Measurements from ENCODE around the gene PIH1D2. TPM values are rescaled to one million over a fixed set of nuclear protein-coding genes. Genes with fewer than 3 reads are reported as not detected.

Gene PIH1D2, protein sequence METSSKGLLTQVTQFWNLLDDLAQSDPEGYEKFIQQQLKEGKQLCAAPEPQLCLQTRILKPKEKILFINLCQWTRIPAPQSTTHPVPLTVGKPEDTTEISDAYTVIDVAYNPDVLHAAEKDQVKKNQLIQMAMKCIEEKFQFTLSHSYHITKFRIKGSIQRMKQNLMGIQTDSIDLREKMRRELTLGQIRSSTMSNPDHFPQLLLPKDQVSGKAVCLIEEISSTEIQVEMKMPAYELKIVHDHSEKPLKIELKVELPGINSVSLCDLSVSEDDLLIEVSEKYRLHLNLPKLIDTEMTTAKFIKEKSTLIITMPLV
- total RNA-seq (2021; fragmentation: NEBNext Ultra II Directional; extraction: Animal tissue kit (Norgen Biotek cat#: 25700)), result 0.73 and 0.86 TPM in 2 replicates
- 0.53 TPM in 2 replicates for polyA plus RNA-seq (2011; rRNA removed)
- 0.74 TPM for polyA plus RNA-seq (2011; cell fraction: cytosol; rRNA removed)
- 0.33 TPM for polyA plus RNA-seq (2011; cell fraction: nucleus; rRNA removed)
- polyA plus RNA-seq (2012, experiment 1 of 2), result 0.46 to 1.2 TPM (median 0.92 TPM) in 4 replicates
- polyA plus RNA-seq (2012, experiment 2 of 2), result not detected
- 0.49 TPM for polyA plus RNA-seq (2013, experiment 1 of 2)
- 0.83 TPM for polyA plus RNA-seq (2013, experiment 2 of 2)
- polyA minus RNA-seq (2011; rRNA and poly(A)+ RNA removed), result 0.83 and 0.98 TPM in 2 replicates
- not detected for polyA minus RNA-seq (2011; cell fraction: cytosol; rRNA and poly(A)+ RNA removed)
- 0.70 TPM for polyA minus RNA-seq (2011; cell fraction: nucleus; rRNA and poly(A)+ RNA removed)
- long read RNA-seq, experiment 1, result 0 reads
- long read RNA-seq, experiment 2, partial matches to known transcripts, result 0 of 2 reads
- long read RNA-seq, experiment 2, other reads (novel, unspliced or antisense), result 1 of 2 reads

DNA sequence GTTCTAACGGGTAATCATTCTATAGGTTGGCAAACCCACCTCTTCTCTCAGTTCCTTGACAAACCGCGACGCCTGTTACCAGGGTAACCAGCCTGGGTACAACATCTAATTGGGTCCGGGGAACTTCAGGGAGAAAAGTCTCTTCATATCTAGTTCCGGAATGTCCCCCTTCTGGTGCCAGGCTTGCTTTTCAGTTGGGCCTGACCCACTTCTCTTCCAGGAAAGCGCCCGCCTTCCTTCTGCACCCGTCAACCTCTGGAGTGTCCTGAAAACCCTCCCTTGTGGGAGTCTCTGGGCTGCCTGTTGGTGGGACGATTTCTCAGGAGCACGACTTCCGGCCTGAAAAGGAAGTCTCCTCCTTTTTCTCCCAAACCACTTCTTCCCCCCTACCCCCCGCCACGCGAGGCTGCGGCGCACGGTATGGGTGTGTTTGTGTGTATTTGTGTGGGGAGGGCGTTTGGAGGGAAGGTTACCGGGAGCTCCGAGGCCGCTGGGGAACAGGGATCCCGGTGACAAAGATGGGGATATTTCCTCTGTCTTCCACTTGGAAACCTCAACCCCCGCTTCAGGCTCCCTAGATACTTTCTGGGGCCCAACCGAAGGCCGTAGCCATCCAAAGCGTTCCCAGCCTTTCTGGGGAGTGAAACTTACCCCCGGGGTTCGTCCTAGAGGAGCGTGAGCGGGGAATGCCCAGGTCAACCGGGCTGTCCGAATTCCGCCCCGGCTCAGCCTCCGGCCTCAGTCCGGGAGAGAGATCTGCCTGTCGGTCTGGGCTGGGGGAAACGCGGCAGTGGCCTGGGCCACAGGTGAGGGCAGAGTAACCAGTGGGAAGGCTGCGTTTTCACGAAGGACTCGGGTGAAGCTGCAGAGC is at the start of gene PIH1D2, which contains the start of gene NKAPD1:
Gene PIH1D2 (minus strand): TSS at position 77 of the 871 bp plus-strand sequence. CDS start 843 bp downstream, outside the sequence.
Gene NKAPD1 (plus strand): TSS at position 359 of the 871 bp plus-strand sequence. CDS start 1,276 bp downstream, outside the sequence.
- Histone ChIP-seq H3K23me2 (ENCODE audit: low read depth, low read length) (peaks cover 4% of the 10 kb centered on the region), H2BK5ac (ENCODE audit: low read depth, low read length) (peak within 1 kb of the TSS; percentile 86), H3K27ac (ENCODE audit: low read depth, low read length) (peak within 1 kb of the TSS; percentile 95), H3K4ac (replicated peaks; ENCODE audit: insufficient read length, low read depth, low read length) (no peak within 1 kb of the TSS), H2BK15ac (ENCODE audit: low read length) (no peak within 1 kb of the TSS), H3K14ac (ENCODE audit: insufficient read length) (no peak within 1 kb of the TSS), H2BK12ac (ENCODE audit: low read depth, low read length) (peak within 1 kb of the TSS; percentile 71), H3K9me3 (ENCODE audit: insufficient read depth in 2 of 2, low read depth in 1 of 2, low read length in 1 of 2) (no peaks in the 10 kb centered on the region), H3K4me3 (ENCODE audit: extremely low read depth in 1 of 4, insufficient read depth in 2 of 4, low read depth in 3 of 4, low read length in 4 of 4) (peak within 1 kb of the TSS; percentile 95 to 98 (median 97)), H3K27me3 (replicated peaks in 1 of 4; ENCODE audit: control insufficient read depth in 3 of 4, extremely low read depth in 1 of 4, insufficient read depth in 3 of 4, low read length in 3 of 4) (no peaks in the 10 kb centered on the region), H3K18ac (ENCODE audit: extremely low read depth, low read length) (no peak within 1 kb of the TSS), H4K5ac (ENCODE audit: insufficient read length, low read depth, low read length) (peak within 1 kb of the TSS; percentile 63), H3K4me1 (replicated peaks in 1 of 4; ENCODE audit: control insufficient read depth in 3 of 4, insufficient read depth in 4 of 4, low read length in 3 of 4) (no peaks in the 10 kb centered on the region; a peak in 1 of 7 replicates), H3K56ac (replicated peaks; ENCODE audit: insufficient read length, low read depth, low read length) (no peak within 1 kb of the TSS), H3K79me2 (ENCODE audit: control insufficient read depth in 1 of 2, insufficient read depth in 2 of 2, low read length in 2 of 2) (peaks cover 4 to 10% of the 10 kb centered on the region in 2 experiments), H4K20me1 (replicated peaks in 1 of 2; ENCODE audit: control insufficient read depth in 1 of 2, insufficient read depth in 2 of 2, low read length in 2 of 2) (peaks cover 0 to 3% of the 10 kb centered on the region in 2 experiments), H3K9ac (replicated peaks in 1 of 4; ENCODE audit: extremely low read depth in 1 of 4, low read depth in 3 of 4, low read length in 3 of 4) (peak within 1 kb of the TSS; percentile 76 to 96 (median 90)), H3K23ac (ENCODE audit: insufficient read length) (no peak within 1 kb of the TSS), H2BK20ac (ENCODE audit: low read length) (no peak within 1 kb of the TSS), H4K91ac (replicated peaks; ENCODE audit: insufficient read length, low read length) (peak within 1 kb of the TSS; percentile 41), H2BK120ac (replicated peaks; ENCODE audit: low read depth, low read length) (no peak within 1 kb of the TSS), H3K79me1 (ENCODE audit: low read depth, low read length) (peaks cover 5% of the 10 kb centered on the region; the same call in 1 of the 2 replicates), H4K8ac (ENCODE audit: extremely low read depth, insufficient read depth, low read length) (peak within 1 kb of the TSS; percentile 94), H2AK5ac (ENCODE audit: low read depth, low read length) (no peak within 1 kb of the TSS), H3K4me2 (ENCODE audit: insufficient read depth in 1 of 2, low read depth in 2 of 2, low read length in 2 of 2) (peak within 1 kb of the TSS; percentile 90 to 93), H3K36me3 (ENCODE audit: control insufficient read depth in 2 of 4, insufficient read depth in 4 of 4, low read length in 3 of 4) (peaks cover 2 to 27% (median 8%) of the 10 kb centered on the region in 4 experiments; a peak in 6 of 8 replicates), H2AFZ (ENCODE audit: low read length) (peak within 1 kb of the TSS; percentile 97)
- ChIA-PET POLR2A (ENCODE audit: partially characterized antibody) (interaction anchor here (0.7 to 3.2 kb wide), 2 partner anchors 12 to 49 kb away, joined by 3 to 15 read pairs; partner anchors contain the start of genes DLAT, SDHD and TIMM8B), CTCF (ENCODE audit: partially characterized antibody) (no interaction called here)
- FAIRE-seq (peak; percentile 52), DNase-seq (ENCODE audit: low read depth in 1 of 2, low spot score in 2 of 2) (peak; percentile 64 to 83)
- 2% methylated on average over 43 of the region's 43 CpGs; no CpG with 5 or more reads in 1 of the 2 experiments for WGBS, 2 experiments (ENCODE audit: extremely low coverage in 1 of 2, insufficient coverage in 1 of 2, insufficient read length in 1 of 2, insufficient replicate concordance in 2 of 2, low coverage in 1 of 2, low lambda C conversion rate in 2 of 2, missing lambda C conversion rate in 1 of 2)
- 0 out of 2 replicates have a peak, but pooled peaks have one; percentile 22 for TF ChIP-seq TEAD4 (IDR thresholded peaks at IDR 0.05; ENCODE audit: low read depth, low read length)
- no peak for TF ChIP-seq CHD2 (IDR thresholded peaks at IDR 0.05; ENCODE audit: low read length)
- TF ChIP-seq NANOG (IDR thresholded peaks at IDR 0.05; ENCODE audit: insufficient read depth, low read depth, low read length, poor library complexity, severe bottlenecking), result no peak
- TF ChIP-seq YY1 (IDR thresholded peaks at IDR 0.05; ENCODE audit: low read depth, low read length), result peak; percentile 27; the same call in 1 of the 2 replicates
- TF ChIP-seq ASH2L (IDR thresholded peaks at IDR 0.05; ENCODE audit: low read length), result peak; percentile 96
- no peak for TF ChIP-seq SP4 (IDR thresholded peaks at IDR 0.05; ENCODE audit: low read length)
- peak; percentile 94 for TF ChIP-seq GABPA (IDR thresholded peaks at IDR 0.05; ENCODE audit: borderline replicate concordance, insufficient read depth, low read length)

Data from H1 (cell line).